UCSD-AML1 (cell line): Measurements from ENCODE around the gene FNDC11.
"Not testable (repeated sequence)": the region's sequence is repeated elsewhere in the genome, so short reads cannot be mapped to it uniquely, and the experiment has no call there.

Source experiments
- DNase-seq: peaks from one replicate; lab custom pipeline; 2025; ENCODE audit not compliant: unreplicated experiment; lab: John Stamatoyannopoulos, UW

The FNDC11 gene

GRCh38 chr20:63566395-63567135 is 12.6 kb downstream of the FNDC11 start:
- DNase-seq, result no peak

GRCh38 chr20:63567136-63567385 is 13.1 kb downstream of the FNDC11 start:
- no peak for DNase-seq

- DNase-seq, result peak; percentile 69
Measured at GRCh38 chr20:63567386-63568169, 13.6 kb downstream of the FNDC11 start.

- no peak for DNase-seq
Measured at GRCh38 chr20:63568170-63568981, 14.4 kb downstream of the FNDC11 start.

- DNase-seq, result no peak
Measured at GRCh38 chr20:63568986-63569949, 15.3 kb downstream of the FNDC11 start.

- no peak for DNase-seq
Measured at GRCh38 chr20:63570281-63571086, 16.5 kb downstream of the FNDC11 start.

- not testable (repeated sequence) for DNase-seq
Measured at GRCh38 chr20:63571087-63571478, 17.1 kb downstream of the FNDC11 start.

GRCh38 chr20:63572071-63572787 is 18.3 kb downstream of the FNDC11 start:
- no peak for DNase-seq

GRCh38 chr20:63572788-63573646 is 19.1 kb downstream of the FNDC11 start:
- DNase-seq, result no peak

- no peak for DNase-seq
Measured at GRCh38 chr20:63573647-63574131, 19.7 kb downstream of the FNDC11 start.

- DNase-seq, result peak; percentile 73
Measured at GRCh38 chr20:63574156-63574828, 20.3 kb downstream of the FNDC11 start, which contains the start of gene HELZ2. TSS of gene HELZ2 (minus strand) at chr20:63574239. CDS start at chr20:63572385, 1,854 bp downstream.

GRCh38 chr20:63574829-63575743 is 21.1 kb downstream of the FNDC11 start:
- DNase-seq, result no peak

- DNase-seq, result no peak
Measured at GRCh38 chr20:63576311-63576710, 22.4 kb downstream of the FNDC11 start.

GRCh38 chr20:63577317-63577894 is 23.4 kb downstream of the FNDC11 start:
- no peak for DNase-seq

GRCh38 chr20:63578224-63579016 is 24.5 kb downstream of the FNDC11 start:
- no peak for DNase-seq
